Measurements from ENCODE around the gene SPNS2.
"Not testable (repeated sequence)": the region's sequence is repeated elsewhere in the genome, so short reads cannot be mapped to it uniquely, and the experiment has no call there.

Gene SPNS2

GRCh38 chr17:4565209-4566141 is 66.8 kb downstream of the SPNS2 start:
- DNase-seq (ENCODE audit: low read depth in 1 of 2, low spot score in 1 of 2): no peak

GRCh38 chr17:4566785-4567184 is 68.1 kb downstream of the SPNS2 start:
- no peak for DNase-seq (ENCODE audit: low read depth in 1 of 2, low spot score in 1 of 2)

GRCh38 chr17:4569591-4569990 is 70.9 kb downstream of the SPNS2 start:
- no peak for DNase-seq (ENCODE audit: low read depth in 1 of 2, low spot score in 1 of 2)

- no peak for DNase-seq (ENCODE audit: low read depth in 1 of 2, low spot score in 1 of 2)
These were observed 73.5 kb downstream of the SPNS2 start for GRCh38 chr17:4572131-4572530.

GRCh38 chr17:4573115-4573514 is 74.4 kb downstream of the SPNS2 start:
- DNase-seq (ENCODE audit: low read depth in 1 of 2, low spot score in 1 of 2): no peak

- DNase-seq (ENCODE audit: low read depth in 1 of 2, low spot score in 1 of 2): peak in 1 of 2 donors; percentile 44
These were observed 75.0 kb downstream of the SPNS2 start for GRCh38 chr17:4573669-4574068.

GRCh38 chr17:4574448-4575045 is 75.9 kb downstream of the SPNS2 start:
- DNase-seq (ENCODE audit: low read depth in 1 of 2, low spot score in 1 of 2): no peak

GRCh38 chr17:4576161-4576558 is 77.5 kb downstream of the SPNS2 start:
- no peak for DNase-seq (ENCODE audit: low read depth in 1 of 2, low spot score in 1 of 2)

GRCh38 chr17:4576729-4577322 is 78.1 kb downstream of the SPNS2 start:
- DNase-seq (ENCODE audit: low read depth in 1 of 2, low spot score in 1 of 2): no peak

- no peak for DNase-seq (ENCODE audit: low read depth in 1 of 2, low spot score in 1 of 2)
These were observed 78.8 kb downstream of the SPNS2 start for GRCh38 chr17:4577386-4577993.

- not testable (repeated sequence) for DNase-seq (ENCODE audit: low read depth in 1 of 2, low spot score in 1 of 2)
These were observed 79.7 kb downstream of the SPNS2 start for GRCh38 chr17:4578349-4578748.

- no peak for DNase-seq (ENCODE audit: low read depth in 1 of 2, low spot score in 1 of 2)
These were observed 81.0 kb downstream of the SPNS2 start for GRCh38 chr17:4579678-4580077.

- no peak for DNase-seq (ENCODE audit: low read depth in 1 of 2, low spot score in 1 of 2)
These were observed 81.6 kb downstream of the SPNS2 start for GRCh38 chr17:4580291-4580690.

- DNase-seq (ENCODE audit: low read depth in 1 of 2, low spot score in 1 of 2): no peak
These were observed 83.4 kb downstream of the SPNS2 start for GRCh38 chr17:4582101-4582501.

GRCh38 chr17:4582691-4583090 is 84.0 kb downstream of the SPNS2 start:
- DNase-seq (ENCODE audit: low read depth in 1 of 2, low spot score in 1 of 2): no peak

GRCh38 chr17:4583206-4583605 is 84.5 kb downstream of the SPNS2 start:
- DNase-seq (ENCODE audit: low read depth in 1 of 2, low spot score in 1 of 2): no peak

GRCh38 chr17:4583782-4584100 is 85.1 kb downstream of the SPNS2 start:
- no peak for DNase-seq (ENCODE audit: low read depth in 1 of 2, low spot score in 1 of 2)

- DNase-seq (ENCODE audit: low read depth in 1 of 2, low spot score in 1 of 2): no peak
These were observed 85.6 kb downstream of the SPNS2 start, which contains the start of gene SMTNL2 for GRCh38 chr17:4584101-4584916. SMTNL2 (plus strand) TSS chr17:4584529; CDS start chr17:4584606, 77 bp downstream.

GRCh38 chr17:4584917-4585637 is 86.4 kb downstream of the SPNS2 start:
- DNase-seq (ENCODE audit: low read depth in 1 of 2, low spot score in 1 of 2): no peak

- DNase-seq (ENCODE audit: low read depth in 1 of 2, low spot score in 1 of 2): no peak
These were observed 86.9 kb downstream of the SPNS2 start for GRCh38 chr17:4585638-4585994.
